GM18520 (cell line): ENCODE results near the gene EXOC6B.
"Not testable (repeated sequence)": the region's sequence is repeated elsewhere in the genome, so short reads cannot be mapped to it uniquely, and the experiment has no call there.

Experiments used
- ATAC-seq: cut with Tn5 transposase; IDR thresholded peaks from one replicate; pipeline ENCODE4 v1.9.1; 2021; ENCODE audit not compliant: unreplicated experiment

The EXOC6B gene

DNA sequence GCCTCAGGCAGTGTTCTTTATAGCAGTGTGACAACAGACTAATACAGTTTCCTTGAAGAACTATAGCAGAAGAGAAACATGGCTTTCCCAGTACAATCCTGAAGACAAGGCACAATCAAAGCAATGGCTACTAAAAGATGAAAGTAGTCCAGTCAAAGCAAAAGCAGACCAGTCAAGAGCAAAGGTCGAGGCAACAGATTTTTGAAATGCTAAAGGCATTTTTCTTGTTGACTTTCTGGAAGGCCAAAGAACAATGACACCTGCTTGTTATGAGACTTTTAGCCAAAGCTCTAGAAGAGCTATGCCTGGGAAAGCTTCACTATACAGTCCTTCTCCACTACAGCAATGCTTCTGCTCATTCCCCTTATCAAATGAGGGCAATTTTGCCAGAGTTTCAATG lies 269.9 kb downstream of the EXOC6B start:
- no peak for ATAC-seq

DNA sequence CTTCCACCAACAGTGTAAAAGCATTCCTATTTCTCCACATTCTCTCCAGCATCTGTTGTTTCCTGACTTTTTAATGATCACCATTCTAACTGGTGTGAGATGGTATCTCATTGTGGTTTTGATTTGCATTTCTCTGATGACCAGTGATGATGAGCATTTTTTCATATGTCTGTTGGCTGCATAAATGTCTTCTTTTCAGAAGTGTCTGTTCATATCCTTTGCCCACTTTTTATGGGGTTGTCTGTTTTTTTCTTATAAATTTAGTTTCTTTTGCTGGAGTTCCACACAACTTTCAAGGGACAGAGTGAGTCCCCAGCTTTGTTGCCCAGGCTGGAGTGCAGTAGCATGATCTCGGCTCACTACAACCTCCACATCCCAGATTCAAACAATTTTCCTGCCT lies 270.5 kb downstream of the EXOC6B start:
- not testable (repeated sequence) for ATAC-seq

DNA sequence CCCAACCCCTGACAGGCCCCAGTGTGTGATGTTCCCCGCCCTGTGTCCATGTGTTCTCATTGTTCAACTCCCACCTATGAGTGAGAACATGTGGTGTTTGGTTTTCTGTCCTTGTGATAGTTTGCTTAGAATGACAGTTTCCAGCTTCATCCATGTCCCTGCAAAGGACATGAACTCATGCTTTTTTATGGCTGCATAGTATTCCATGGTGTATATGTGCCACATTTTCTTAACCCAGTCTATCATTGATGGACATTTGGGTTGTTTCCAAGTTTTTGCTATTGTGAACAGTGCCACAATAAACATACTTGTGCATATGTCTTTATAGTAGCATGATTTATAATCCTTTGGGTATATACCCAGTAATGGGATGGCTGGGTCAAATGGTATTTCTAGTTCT lies 270.9 kb downstream of the EXOC6B start:
- ATAC-seq, result not testable (repeated sequence)

DNA sequence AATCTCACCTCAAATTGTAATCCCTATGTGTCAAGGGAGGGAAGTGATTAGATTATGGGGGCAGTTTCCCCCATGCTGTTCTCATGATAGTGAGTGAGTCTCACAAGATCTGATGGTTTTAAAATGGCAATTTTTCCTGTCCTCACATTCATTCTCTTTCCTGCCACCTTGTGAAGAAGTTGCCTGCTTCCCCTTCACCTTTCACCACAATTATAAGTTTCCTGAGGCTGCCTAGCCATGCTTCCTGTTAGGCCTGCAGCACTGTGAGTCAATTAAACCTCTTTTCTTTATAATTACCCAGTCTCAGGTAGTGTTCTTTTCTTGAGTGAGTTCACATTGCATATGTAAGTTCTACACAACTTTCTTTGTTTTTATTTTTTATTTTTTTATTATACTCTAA lies 271.5 kb downstream of the EXOC6B start:
- no peak for ATAC-seq

DNA sequence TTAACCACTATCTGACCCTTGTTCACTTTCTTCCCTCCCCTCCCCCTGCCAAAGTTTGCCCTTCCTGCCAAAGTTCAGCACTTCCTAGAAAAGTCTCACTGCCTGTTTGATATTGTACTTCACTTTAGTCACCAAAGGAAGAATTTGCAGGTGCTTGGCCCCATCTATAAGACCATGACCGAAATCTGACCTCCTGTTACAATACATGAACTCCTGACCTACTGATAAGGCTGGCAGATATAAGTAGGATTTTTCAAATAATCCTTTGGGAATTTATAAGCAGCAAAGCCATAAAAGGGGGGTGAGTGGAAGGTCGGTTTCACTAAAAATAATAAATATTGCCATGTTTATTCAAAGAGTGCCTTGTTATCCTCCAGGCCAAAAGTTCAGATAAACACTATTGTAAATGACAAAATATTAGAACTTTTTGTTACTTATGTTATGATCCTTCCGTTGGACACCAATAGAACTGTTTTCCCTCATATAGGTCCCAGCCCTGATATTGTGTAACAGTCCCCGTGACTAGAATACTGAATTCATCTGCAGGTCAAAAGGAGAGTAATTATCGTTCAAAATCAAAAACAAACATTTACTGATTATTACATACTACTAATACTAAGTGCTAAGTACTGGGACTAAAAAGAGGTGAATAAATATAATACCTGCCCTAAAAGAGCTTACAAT lies 277.6 kb downstream of the EXOC6B start:
- no peak for ATAC-seq

DNA sequence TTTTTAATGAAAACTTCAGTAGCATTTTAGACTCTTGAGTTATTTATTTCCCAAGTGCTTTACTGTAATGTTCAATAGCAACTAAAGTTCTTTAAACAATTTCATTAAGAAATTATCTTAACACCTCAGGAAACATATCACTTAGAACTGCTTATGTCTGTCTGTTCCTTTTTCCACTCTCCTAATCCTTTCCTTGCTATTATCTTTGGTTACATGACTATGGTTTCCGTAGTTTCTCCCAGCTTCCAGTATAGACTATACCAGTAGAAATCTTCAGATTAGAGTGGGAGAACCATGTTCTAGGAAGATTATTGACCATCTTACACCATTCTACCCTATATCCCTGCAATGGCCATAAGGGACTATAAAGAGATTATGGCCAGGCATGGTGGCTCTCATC lies 280.0 kb downstream of the EXOC6B start:
- no peak for ATAC-seq

DNA sequence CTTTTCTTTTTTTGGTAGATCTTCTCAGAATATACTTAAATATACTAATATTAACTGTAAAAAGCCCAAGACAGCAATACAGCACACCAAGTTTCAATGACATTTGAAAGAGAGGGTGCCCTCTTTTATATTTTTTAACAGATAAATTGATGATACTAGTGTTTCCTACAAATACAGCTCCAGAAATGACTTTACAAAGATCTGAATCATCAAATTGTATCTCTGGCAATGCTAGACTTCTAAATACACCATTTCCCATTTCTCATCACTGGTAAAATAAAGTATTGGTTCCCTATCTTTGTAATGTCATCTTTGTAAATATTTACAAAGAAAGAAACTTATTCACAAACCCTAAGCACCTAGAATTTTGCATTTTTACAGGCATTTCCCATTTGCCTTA lies 281.3 kb downstream of the EXOC6B start:
- no peak for ATAC-seq

DNA sequence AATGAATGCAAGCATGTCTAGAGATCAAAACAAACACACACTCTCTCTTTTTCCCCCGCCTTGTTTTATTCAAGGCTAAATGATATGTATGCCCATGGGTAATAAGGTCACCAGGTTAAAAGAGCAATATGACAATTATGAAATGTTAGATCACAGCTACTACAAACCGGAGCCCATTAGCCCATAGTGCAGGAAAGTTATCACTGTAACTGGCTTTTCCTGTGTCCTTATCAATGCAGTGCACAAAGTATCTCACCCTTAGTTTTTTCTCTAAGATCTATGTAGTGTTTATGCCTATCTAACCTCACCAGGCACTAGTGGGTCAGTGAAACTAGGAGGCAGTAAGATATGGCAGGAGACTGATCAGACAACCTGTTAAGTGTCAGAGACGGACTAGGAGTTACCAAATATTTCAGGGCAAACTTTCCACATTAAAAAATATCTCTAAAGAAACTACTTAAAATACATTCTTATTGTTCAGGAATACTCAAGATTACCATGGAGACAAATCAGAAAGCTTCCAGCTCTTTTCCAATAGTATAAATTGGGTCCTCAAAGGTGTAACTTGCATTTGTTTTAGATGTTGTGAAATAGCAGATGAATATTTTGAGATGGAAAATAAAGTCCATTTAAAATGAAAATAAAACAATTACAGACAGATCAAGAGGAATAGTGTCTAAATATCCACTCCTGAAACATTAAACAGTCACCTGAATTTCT lies 282.2 kb downstream of the EXOC6B start:
- no peak for ATAC-seq

DNA sequence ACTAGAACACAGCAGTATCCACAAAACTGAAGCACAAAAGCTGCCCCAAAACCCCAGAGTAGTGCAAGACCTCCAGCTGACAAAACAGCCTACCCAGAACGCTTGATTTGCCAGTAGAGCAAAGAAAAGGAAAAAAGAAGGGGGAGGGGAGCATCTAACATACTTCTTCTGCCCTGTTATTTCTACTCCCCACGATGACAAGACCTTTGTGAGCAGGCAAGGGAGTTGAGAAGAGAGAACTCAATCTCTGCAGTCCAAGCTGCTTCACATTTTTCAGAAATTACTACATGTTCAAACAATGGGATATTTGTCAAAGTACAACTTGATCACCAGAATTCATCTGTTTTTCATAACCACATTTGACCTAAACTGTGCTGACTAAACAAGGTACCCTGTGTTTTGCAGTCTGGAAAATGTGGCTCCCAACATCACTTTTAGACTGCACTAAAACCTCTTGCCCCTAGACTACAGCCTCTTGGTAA lies 286.7 kb downstream of the EXOC6B start:
- no peak for ATAC-seq

DNA sequence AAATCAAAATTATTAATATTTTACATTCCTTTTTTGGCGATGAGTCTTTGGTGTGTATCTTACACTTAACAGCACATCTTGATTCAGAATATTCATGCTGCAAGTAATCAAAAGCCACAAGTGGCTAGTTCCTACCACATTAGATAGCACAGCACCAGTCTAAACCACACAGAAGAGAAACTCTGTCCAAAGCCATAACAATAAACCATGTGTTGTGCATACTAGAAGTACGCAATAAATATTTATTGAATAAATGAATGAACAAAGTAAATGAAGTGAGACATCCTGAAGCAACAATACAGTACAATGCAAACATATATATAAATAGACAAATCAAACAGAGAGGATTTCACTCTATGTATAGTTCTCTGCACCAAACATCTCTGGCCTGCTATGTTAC lies 287.3 kb downstream of the EXOC6B start:
- ATAC-seq, result no peak

DNA sequence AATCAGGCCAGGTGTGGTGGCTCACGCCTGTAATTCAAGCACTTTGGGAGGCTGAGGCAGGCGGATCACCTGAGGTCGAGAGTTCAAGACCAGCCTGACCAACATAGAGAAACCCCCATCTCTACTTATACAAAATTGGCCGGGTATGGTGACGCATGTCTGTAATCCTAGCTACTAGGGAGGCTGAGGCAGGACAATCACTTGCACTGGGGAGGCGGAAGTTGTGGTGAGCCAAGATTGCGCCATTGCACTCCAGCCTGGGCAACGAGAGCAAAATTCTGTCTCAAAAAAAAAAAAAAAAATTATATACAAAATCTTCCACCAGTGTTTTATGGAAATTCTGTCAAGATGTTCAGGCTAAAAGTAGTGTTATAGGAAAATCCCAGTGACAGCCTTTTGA lies 290.2 kb downstream of the EXOC6B start:
- not testable (repeated sequence) for ATAC-seq

DNA sequence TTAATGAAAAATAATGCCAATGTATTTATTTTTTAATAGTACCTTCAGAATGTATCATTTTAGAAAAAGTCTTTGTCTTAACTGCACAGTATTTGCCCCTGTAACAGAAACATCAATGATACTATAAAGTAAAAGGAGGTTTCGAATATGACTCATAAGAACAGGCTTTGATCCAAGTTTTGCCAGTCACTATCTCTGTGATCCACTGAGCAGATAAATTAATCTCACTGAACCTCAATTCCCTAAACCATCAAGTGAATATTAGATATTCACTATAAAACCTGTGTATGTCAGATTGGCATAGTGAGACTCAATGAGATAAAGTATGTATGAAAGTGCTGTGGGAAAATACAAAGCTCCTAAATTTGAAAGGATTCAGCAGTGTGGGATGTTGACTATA lies 292.1 kb downstream of the EXOC6B start:
- ATAC-seq, result no peak

DNA sequence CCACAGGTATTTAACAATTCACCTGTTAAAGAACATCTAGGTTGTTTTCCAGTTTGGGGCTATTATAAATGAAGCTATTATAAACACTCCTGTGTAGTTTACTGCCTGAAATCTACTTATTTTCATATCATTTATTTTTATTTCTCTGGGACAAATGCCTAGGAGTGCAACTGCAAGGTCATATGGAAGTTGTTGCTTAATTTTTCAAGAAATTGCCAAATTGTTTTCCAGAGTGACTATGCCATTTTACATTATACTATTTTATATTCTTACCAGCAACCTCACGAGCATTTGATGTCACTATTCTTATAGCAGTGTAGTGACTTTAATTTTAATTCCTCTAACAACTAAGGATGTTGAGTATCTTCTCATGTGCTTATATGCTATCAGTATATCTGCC lies 298.4 kb downstream of the EXOC6B start:
- ATAC-seq, result no peak

DNA sequence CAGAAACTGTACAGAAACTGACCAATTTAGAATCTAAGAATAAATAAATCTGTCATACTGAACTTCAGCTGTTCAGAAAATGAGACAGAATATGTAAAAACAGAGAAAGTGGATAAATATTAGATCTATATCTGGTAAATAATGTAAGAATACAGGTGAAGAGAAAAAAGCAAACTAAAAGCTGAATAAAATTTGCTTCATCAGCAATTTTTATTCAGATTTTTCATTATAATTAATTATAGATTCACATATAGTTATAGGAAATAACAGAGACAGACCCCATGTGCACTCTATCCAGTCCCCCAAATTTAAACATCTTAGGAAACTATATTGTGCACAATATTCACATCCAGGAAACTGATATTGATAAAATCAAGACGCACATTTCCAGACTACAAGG lies 299.2 kb downstream of the EXOC6B start:
- no peak for ATAC-seq

DNA sequence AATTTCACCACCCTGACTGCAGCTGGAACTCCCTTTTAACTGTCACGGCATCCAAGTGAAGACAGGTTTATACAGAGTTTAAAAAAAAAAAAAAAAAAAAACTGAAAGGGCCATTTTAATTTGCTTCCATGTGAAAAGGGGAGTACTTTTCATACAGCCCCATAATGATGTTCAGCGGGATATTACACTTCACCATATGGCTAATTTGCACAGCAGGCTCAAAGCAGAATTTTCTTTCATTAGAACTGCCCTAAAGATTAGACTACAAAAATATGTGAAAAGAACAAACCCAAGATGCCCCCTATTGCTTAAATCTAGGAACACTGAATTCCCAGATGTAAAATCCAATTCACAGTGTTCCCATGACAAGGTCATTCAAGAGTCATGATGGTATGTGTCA lies 301.8 kb downstream of the EXOC6B start:
- ATAC-seq, result no peak

DNA sequence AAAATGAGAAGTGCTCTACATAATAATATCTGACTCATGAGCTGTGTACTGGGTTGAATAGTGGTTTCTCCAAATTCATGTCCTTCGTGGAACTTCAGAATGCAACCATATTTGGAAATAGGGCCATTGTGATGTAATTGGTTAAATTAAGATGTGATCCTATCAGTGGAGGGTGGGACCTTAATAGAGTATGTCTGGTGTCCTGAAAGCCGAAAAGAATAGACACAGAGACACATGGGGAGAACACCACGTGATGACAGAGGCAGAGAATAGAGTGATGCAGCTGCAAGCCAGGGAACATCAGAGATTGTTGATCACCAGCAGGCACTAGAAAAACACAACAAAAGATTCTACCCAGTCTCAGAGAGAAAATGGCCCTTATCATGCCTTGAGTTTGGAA lies 310.1 kb downstream of the EXOC6B start:
- ATAC-seq, result no peak

DNA sequence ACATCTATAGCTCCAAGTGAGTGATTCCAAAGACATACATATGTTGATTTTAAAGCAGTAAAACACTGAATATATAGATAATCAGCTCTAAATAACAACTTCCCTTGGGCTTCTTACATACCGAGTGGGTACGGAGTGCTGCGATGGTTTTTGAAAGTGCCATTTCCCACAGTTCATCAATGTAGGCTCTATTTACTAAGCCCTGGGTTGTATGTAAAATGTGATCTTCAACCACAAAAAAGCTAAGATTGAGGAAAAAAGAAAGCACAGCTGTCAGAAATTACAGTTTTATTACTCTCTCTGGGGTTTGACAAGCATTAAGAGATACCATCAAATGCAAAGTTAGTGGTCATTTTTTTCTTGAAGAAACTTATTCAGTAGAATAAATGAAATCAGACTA lies 312.8 kb downstream of the EXOC6B start:
- no peak for ATAC-seq

DNA sequence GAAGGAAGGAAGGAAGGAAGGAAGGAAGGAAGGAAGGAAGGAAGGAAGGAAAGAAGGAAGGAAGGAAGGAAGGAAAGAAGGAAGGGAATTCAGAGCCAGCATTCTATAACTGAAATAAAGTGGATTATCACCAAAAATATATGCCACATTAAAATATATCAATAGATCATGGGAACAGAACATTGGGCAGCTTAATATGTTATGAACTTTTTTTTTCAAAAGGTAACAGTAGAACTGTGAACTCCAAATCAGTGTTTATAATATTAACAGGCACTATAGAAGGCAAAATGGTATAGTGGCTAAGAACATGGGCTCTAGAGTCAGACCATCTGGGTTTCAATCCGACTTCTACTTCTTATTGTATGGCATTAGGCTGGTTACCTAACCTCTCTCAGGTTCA lies 313.5 kb downstream of the EXOC6B start:
- no peak for ATAC-seq

DNA sequence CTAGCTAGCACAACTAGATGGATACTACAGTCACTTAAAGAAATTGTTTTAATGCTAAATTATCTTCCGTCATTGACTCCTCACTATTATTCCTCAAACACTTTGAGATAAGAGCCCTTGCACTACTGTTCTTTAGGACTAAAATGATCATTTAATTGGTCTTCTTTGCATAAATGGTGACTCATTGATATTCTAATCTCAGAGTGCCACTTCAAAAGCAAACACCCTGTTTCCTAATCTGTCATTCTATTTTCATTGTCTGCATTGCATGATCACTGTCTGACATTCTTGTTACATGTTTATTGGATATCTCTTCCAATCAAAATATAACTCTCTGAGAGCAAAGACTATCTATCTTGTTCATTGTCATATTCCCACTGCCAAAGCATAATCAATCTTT lies 313.9 kb downstream of the EXOC6B start:
- ATAC-seq, result no peak

DNA sequence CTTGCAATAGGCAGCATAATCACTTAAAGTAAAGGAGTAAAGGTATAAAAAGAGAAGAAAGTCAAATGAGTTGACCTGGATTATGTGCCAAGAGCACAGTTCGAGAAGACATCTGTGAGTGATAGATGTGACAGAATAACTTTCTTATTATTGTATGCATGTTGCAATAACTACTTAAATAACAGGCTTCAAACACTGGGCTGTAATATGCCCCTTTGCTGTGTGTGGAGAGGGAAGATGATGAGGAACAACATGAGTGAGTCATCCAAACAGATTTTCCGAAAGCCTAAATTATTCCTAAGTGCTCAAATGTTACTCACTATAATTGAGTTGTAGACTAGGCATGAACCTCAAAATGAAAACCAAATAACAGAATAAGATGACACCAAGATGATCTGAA lies 328.1 kb downstream of the EXOC6B start:
- ATAC-seq, result no peak

DNA sequence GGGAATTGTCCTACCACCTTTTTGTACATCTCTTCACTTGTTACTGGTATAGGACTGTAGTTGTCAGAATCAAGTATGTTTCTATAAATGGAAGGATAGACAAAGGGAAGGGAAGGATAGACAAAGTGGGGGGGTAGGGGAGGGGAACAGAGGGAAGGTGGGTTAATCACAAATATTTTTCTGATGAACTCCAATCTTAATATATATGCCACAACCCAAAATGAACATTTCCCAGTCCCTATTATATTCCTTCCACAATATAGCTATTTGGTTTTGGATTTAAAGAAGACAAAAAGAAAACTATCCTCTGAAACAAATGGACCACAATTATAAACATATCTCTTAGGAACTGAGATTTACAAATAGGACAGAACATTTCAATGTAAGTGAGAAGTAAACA lies 329.4 kb downstream of the EXOC6B start:
- no peak for ATAC-seq

DNA sequence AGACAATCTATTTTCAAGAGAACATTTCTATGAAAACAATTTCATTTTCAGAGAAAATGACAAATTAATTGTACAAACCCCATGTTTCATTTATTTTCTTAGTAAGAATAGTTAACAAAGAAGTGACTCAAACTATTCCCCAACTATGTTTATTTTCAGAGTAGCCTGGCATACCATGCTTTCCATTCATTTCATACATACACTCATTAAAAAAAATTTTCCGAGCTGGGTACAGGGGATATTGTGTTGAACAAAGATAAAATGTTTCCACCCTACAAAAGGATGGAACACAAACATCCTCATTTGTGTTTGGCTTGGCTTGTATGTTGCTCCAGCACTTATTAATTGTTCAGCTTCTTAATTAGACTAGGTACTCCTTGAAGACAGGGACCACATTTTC lies 331.4 kb downstream of the EXOC6B start:
- no peak for ATAC-seq

DNA sequence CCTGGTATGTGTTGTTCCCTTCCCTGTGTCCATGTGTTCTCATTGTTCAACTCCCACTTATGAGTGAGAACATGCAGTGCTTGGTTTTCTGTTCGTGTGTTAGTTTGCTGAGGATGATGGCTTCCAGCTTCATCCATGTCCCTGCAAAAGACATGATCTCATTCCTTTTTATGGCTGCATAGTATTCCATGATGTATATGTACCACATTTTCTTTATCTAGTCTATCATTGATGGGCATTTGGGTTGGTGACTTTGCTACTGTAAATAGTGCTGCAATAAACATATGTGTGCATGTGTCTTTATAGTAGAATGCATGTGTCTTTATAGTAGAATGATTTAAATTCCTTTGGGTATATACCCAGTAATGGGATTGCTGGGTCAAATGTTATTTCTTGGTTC lies 341.2 kb downstream of the EXOC6B start:
- ATAC-seq, result not testable (repeated sequence)
